NCI-H1694 treated with DMSO at 0.1 percent for 48 hours (cell line): Measurements from ENCODE around the gene PREP.
"Not testable (repeated sequence)": the region's sequence is repeated elsewhere in the genome, so short reads cannot be mapped to it uniquely, and the experiment has no call there.

Experiments
- DNase-seq: peaks from one replicate; lab custom pipeline; 2025; lab: John Stamatoyannopoulos, UW

Gene PREP

DNA sequence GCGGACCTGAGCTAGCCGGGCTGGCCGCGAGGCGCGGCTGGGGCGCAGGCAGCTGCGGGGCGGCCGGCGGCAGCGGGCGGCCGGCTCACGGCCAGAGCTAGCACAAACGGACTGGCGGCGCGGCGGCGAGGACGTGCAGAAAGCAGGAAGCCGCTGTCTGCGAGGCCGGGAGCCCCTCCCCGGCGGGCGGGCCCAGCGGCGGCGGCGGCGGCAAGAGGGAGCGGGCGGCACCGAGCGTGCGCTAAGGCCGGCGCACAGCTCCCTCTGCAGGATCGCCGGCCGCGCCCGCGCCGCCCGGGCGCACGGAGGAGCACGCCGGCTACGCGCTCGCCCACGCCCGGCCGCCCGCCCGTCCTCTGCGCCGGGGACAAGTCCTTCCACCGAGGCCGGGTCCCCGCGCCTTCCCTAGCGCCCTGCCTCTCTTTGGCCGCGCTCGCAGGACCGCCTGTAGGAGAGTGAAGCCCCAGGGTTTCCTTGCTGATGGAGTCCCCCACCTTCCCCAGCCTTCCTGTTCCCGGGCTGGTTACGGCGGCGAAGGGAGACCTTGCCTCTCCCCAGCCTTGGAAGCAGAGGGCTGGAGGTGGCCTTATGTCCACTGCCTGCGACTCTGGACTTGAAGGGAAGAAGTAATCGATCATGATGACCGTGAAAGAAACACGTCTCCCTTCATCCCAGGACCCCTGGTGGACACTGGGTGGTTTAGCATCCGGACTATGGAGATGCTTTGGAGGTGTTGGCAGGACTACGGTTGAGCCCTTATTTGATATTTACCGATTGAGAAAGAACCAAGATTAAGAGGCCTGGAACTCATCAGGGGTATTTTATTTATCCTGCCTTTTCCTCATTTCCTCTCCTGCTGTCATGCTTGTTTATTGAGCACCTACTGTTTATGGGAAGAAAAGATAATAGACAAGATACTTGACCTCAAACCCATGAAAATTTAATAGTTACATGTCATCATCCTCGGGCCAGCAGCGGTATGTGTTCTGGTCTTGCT, at the start of gene PREP:
Gene PREP (minus strand): TSS at position 144 of the 997 bp plus-strand sequence. CDS start 191 bp downstream, outside the sequence.
- peak; percentile 46 for DNase-seq

DNA sequence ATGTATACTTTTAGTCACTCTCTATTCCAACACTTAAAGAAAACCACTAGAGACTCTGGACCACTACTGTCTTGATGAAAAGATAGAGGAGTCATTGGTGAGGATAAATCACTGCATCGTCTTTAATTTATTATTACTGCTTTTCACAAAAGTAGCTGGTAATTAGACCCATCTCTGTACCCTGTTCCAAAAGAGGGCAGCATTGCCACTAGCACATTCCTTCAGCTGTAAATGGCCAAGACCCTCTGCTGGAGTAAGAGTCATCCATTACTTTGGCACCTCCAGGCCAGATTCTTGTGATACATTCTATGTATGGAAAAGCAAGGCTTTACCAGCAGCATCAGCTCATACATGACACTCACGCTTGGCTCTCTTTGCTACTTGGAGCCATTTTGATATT, 49.5 kb upstream of the PREP start:
- DNase-seq = no peak

DNA sequence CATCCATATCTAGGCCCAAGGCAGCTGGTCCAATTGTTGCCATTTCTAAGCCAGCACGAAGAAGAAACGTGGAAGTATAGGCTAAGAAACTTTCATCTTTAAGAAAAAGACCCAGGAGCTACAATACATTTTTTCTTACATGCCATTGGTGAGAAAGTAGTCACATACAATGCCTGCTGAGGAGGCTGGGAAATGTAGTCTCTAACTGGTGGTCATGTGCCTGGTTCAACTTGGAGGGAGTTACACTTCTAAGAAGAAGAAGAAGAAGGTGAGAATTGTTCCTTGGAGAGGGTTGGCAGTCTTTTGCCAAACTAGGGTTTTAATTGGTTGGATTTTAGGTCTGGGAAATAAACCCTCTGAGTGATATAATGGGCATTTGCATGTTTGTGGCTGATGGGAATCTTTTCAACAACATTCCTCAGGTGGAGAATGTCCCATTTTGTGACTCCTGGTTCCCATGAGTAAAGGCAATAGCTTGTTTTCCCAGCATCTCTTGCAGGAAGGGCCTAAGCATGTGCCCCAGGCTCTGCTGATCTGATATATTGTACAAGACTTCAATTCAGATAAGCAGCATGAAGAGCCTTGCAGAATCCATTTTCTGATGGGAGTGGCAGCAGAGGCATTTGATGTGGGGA, 47.0 kb upstream of the PREP start:
- no peak for DNase-seq

DNA sequence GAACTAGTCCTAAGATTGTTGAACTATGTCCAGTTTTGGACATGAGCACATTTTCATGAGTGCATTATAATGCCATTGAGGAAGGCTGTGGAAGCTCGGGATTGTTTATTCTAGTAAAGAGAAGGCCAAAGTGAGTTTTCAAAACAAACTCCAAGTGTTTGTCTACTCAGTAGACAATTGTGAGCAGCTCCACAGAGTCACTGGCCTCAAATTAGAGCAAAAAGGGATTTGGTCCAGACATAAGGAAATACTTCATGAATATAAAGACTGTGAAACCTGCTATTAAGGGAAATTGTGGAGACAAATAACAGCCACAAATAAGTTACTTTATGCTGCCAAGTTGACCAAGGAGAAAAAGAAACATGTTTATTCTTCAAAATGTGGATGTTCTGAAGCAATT, 42.6 kb upstream of the PREP start:
- no peak for DNase-seq

DNA sequence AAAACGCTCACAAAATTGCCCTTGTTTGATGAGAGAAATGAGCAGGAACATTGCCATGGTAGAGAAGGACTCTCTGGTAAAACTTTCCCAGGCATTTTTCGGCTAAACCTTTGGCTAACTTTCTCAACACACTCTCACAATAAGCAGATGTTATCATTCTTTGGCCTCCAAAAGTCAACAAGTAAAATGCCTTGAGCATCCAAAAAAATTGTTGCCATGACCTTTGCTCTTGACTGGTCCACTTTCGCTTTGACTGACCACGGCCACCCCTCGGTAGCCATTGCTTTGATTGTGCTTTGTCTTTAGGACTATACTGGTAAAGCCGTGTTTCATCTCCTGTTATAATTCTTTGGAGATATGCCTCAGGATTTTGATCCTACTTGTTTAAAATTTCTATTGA, 41.1 kb upstream of the PREP start:
- no peak for DNase-seq

DNA sequence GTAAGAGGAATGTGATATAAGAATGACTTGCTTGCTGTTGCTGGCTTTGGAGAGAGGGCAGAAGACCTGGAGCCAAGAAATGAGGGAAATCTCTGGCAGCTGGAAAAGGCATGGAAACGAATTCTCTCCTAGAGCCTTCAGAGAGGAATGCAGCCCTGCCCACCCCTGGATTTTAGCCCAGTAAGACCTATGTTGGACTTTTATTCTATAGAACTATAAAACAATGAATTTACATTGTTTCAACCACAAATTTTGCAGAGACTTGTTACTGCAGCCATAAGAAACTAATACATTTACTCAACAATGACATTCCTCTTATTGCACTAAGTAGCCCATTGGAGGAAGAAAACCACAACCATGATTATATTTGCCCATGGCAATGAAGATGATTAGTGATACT, 39.5 kb upstream of the PREP start:
- no peak for DNase-seq

DNA sequence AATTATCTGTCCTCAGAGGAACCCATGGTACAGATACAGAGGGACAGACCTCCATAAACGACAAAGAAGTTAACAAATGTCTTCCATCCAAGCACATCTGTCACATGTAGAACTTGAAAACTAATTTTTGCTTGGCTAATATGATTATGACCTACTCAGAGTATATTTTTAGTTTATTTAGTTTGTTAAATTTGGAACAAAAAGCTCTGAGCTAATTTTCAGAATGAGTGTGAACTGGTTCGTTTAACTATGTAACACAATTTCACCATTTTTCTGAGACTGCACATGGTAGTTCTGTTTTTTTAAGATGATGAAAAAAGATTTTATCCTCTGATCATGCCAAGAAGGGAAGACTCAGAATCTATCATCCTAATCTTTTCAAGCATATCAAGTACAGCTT, 34.4 kb upstream of the PREP start:
- no peak for DNase-seq

DNA sequence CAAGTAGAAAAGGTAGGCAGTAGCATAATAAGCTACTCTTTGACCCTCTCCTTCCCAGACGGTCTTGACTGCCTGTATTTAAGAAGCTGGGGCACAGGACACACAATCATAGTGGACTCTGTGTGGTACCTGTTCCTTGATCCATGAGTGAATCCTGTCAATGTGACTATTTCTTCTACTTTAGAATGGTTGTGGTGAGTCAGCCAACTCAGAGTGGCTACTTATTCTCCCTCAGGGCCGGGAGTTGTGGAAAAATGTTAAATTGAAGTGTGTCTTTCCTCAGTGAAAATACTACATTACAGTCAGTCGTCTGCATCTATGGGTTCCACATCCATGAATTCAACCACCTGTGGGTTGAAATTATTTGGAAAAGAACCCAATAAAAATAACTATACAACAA, 30.8 kb upstream of the PREP start:
- no peak for DNase-seq

DNA sequence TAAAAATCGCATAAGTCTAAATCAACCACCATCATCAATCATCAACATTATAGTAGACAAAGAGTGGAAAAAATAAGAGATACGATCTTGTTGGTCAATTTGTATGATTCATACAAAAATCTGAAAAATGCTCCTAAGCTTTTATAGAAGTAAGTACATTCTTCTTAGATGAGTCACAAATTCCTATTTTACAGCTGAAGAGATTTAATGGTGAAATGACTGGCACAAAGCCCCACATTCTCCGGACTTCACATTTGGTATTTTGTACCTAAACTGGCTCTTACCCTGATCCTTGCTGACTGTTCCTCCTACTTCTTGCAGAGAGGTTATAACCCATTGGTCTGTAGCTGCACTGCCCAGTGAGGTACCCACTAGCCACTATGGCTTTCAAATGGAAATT, 29.9 kb upstream of the PREP start:
- no peak for DNase-seq

DNA sequence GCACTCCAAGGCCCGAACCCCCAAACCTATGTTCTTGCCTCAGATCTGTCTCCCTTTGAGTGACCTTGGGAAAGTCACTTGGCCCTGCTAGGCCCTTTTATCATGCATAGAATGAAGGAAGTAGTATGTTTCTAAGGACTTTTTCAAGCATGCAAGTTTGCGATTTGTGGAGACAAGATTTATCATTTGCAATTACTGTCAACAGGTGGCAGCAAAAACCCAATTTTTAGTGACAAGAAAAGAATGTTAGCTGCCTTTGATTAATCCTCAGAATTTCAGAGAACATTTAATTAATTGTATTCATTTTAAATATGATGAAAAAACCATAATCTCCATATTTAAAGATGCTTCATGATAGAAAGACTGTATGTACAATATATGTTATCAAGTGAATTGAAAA, 28.3 kb upstream of the PREP start:
- peak; percentile 18 for DNase-seq

DNA sequence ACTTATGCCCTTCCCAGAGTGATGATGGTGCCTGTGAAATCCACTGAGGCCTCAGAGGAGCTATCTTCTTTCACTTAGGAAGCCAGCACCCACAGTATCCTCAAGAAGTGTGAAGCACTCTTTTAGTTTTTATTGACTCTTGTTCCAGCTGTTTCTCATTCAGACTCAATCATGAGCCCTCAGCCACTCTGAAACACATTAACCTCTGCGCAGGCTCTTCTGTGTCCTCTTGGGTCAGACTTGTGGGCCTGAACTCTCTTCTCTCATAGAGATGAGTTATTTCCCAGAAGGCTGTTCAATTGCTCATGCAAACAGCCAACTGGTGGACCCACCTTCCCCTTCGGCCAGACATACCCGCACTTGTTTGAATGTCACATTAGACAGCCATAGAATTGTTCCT, 27.8 kb upstream of the PREP start:
- no peak for DNase-seq

DNA sequence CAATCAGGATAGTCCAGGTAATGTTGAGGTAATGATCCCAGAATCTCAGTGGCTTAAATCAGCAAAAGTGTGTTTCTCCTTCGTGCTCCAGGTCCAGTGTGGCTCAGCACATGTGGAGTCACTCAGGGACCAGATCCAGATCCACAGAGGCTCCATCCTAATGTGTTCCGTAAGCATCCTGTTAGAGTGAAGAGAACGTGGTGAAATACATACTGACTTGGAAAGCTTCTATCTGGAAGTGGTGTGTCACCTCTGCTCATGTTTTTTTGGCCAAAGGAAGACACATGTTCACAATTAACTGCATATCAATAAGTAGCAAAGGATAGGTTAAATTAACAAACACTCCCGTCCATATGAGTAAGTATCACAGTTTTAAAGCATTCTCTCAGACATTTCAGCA, 26.8 kb upstream of the PREP start:
- DNase-seq = no peak

DNA sequence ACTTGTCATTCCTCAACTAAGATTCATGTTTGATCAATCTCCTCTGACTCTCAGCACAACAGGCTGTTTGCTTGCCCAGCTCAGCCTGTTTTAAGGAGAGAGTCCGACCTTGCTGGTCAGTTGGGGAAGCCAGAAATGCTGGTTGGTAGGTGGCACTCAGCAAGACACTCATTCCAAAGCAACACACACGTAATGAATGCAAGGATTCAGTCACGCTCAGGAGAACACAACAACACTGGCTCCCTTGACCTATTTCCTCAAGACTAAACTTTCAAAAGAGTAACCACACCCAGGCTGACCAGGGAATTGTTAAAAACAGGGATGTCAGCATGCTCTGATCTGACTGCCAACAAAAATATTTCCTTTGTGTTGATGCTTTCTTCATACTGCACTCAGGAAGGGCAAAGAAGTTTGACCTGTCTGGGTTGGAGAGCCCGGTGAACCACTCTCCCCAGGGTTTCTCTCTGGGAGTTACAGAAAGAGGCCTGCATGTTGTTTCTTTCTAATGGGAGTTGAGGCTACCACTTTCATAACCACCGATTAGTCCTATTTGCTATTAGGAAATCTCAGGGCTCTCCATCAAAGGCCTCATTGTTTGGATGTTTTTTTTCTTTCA, 25.6 kb upstream of the PREP start:
- no peak for DNase-seq

DNA sequence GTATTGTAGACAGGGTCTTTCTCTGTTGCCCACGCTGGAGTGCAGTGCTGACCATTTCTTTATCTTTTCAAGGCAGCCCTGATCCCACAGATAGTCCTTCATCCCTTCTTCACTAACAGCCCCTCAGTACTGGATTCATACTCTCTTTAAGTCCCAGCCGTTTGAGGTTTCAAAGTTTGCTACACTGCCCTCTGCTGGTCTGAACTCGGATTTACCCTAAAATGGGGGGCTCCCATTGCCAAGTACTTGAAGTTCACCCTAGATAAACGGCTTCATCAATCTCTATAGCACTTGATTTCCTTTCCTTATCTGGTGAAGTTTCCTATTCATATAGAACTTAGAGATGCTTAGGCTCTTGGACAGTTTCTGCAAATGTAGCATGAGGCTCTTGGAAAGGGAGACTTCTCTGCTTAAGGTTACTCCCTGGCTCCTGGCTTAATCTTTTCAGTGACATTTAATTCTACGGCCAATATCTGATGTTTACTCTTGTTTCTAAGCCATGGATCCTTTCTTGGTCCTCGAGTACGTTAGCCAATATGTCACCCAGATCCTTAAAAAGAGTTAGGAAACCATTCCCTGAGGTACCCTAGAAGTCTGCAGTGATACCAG, 21.4 kb upstream of the PREP start:
- DNase-seq = peak; percentile 26

DNA sequence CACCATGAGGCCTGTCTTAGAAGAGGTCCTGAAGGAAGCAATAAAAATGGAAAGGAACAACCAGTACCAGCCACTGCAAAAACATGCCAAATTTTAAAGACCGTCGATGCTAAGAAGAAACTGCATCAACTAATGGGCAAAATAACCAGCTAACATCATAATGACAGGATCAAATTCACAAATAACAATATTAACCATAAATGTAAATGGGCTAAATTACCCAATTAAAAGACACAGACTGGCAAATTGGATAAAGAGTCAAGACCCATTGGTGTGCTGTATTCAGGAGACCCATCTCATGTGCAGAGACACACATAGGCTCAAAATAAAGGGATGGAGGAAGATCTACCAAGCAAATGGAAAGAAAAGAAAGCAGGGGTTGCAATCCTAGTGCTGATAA, 14.1 kb upstream of the PREP start:
- not testable (repeated sequence) for DNase-seq

DNA sequence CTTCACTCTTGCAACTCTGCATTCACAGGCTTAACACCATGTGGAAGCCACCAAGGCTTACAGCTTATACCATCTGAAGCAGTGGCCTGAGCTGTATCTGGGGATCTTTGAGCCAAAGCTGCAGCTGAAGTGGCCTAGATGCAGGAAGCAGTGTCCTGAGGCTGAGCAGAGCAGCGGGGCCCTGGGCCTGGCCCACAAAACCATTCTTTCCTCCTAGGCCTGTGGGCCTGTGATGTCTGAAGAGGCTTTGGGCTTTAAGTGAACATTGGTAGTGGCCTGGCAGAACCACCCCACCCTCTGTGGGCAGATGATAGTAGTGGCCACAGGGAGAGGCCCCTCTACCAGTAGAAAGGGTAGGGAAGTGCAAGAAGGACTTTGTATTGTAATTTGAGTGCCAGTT, 6.9 kb upstream of the PREP start:
- DNase-seq = no peak

DNA sequence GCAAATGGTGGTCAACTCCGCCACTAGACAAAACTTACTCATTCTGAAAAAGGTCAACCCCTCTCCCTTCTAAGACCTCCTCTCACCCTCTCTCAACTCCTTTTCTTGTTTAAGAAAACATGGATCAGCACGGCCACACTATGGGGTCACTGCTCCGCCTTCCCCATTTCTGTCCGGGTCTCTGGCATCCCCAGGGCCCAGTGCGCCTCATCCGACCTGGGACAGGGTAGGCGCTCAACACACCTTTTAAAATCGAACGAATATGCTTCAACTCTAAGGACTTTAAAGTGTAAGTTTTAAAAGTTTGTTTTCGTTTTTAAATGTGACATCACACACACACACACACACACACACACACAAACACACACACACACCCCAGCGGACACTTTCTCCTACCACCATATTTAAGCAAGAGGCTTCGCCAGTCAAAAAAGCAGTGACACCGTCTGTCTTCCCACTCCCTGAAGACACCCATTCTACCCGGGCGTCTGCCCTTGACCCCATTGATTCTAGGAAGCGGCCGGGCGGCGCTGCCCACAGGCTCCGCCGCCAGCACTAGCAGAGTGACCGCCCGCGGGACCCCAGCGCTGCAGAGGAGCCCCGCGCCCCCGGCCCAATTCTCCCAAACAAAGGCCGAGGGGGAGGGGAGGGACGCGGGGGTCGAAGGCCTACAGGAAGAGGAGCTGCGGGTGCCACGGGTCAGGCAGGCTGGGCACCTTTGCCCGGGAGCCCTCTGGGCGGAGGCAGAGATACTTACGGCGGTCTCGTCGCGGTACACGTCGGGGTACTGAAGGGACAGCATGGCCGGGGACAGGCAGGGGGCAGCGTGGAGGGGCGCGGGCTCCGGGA, 568 bp downstream of the PREP start:
- DNase-seq = peak; percentile 13

DNA sequence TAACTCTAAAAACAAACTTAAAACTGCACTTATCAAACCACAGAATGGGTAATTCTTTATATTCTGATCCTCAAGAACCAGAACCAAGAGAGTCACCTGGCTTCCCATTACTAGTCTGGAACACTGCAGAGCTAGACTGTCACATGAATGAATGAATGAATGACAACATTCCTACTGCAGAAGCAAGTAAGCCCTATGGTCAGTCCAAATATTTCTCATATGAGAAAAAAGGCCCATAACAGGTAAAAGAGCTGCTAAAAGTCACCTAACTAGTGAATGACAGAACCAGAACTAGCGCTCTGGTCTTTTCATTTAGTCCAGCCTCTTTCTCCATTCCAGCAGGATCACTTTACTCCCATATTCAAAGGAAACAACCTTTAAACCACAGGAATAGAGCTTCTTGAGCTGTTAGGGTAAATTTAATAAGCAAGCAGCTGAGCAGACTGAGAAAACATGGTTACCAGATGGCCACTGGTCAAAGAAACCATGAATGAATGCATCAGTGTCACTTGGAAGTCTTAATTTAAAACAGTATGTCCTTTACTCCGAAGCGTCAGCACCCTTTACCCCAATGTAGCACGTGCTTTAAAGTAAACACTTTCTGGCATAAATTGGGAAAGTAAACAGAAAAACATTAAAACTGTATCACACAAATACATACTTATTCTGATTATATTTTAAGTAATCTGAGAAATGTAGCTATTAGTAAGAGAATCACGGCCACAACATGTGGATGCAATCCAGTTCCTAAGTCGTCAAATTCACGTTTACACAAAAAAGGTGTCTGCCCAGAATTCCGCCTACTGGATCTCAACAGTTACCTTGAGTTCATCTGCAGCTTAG, 1.4 kb downstream of the PREP start:
- no peak for DNase-seq

DNA sequence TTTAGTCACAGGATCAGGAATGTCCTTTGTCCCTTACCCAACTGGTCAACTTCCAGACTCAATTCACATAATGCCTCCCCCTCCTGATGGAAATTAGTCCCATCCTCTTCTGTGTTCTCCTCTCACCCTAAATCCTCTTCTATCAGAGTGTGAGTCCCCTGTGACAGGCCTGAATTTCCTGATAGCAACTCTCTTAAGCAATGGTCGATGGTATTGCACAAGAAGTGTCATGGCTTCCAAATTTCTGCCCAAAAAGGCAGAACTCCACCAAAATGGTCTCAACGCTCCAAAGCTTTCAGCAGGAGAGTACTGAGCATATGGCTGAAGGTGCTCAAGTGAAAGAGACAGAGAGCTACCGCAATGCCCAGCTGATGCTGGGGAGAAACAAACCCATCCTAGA, 2.4 kb downstream of the PREP start:
- DNase-seq = no peak

DNA sequence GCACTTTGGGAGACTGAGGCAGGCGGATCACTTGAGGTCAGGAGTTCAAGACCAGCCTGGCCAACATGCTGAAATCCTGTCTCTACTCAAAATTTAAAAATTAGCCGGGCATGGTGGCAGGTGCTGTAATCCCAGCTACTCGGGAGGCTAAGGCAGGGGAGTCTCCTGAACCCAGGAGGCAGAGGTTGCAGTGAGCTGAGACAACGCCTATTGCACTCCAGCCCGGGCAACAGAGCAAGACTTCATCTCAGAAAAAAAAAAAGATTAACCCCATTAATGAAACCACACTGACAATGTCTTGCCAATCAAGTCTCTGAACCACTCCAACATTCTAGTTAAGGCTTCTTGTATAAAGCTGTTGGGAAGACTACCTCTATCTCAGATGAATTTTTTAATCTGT, 4.0 kb downstream of the PREP start:
- no peak for DNase-seq

DNA sequence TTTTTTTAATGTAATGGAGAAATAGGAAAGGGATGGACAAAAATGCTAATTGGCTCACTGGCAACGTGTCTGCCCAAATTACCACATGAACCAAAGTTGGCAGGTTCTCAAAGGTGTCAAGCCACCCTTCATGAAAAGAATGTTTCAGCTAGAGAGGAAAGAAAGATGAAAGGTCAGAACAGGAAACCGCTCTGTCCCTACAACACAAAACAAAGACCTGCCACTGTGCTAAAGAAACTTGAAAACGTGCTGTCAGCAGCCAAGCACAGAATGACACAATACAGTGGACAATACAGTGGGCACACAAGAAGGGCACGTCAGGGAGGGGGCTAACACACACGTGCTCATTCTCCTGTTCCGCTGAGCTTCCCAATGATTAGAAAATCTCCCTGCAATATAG, 4.9 kb downstream of the PREP start:
- no peak for DNase-seq
